Pulmonary artery endothelial cell (primary cell): Measurements from ENCODE around the gene ELFN1. TPM values are rescaled to one million over a fixed set of nuclear protein-coding genes. Genes with fewer than 3 reads are reported as not detected.

Experiments
- DNase-seq: peaks from one replicate; pipeline ENCODE4 v3.0.0-alpha.2; 2011; ENCODE audit warnings: low read depth, low spot score
- total RNA-seq: library from RNA; depleted of rRNA; stranded (reverse); fragments of >200 nt; gene quantifications from 2 replicates; pipeline ENCODE4 v1.2.3, GENCODE V29; 2014

The ELFN1 gene
- total RNA-seq, 1 donor from 2014 or later: 0.79 TPM

DNA sequence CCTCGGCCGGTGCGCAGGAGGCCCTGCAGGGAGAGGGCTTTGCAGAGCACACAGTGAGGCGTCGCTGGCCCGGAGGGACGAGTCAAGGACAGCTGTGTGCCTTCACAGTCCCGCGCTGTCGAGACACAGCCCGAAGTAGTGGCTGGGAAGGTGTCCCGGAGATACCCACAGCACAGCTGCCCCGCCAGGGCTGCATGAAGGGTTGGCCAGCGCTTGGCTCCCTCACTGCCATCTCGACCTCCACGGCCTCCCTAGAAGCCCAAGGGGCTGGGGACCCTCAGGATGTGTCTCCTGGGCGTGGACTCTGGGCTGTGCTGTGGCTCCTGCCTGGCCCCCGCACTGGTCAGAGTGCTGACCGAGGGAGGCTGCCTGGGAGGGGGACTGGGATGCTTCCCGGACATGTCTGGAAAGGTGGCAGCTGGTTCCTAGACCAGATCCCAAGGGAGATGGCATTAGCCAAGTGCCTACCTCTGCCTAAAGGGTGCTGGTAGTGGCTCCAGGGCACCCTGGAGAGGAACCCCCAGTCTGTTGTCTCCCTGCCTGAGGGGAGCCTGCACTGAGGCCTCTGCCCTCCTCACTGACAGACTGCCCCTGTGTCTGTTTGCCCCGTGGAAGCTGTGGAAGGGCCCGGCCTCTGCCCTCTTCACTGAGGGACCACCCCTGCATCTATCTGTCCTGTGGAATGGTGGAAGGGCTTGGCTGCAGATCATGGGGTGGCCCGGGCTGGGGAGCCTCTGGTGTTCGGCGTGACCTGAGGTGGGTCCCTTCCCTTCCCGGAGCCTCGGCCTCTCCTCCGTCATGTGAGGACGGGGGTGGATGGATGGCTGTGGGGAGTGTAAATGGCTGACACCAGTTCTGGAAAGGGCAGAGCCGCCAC lies 5.8 kb downstream of the ELFN1 start:
- DNase-seq: no peak

DNA sequence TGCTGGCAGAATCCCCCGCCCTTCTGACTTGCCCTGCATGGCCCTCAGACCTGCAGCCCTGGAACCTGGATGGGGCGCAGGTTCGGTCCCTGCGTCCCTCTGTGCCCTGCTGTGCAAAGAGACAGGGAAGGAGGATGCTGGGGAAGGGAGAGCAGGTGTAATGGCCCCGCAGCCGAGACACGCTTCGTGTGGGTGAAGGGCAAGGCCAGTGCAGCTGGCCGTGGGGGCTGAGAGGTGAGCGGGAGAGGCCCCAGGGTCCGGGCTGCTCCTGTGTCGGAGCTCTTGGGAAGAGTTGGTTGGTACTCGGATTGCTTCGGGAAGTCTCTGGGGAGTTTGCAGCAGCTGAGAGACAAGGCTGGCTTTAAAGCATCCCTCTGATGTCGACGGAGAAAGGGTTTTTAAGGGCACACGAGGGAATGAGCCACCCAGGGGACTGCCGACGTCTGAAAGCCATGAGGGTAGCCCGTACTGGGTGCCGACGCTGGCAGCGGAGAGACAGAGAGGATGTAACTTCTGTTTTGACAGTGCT lies 6.5 kb downstream of the ELFN1 start:
- DNase-seq: no peak

GRCh38 chr7:1677206-1678080 lies 7.4 kb downstream of the ELFN1 start:
- no peak for DNase-seq

DNA sequence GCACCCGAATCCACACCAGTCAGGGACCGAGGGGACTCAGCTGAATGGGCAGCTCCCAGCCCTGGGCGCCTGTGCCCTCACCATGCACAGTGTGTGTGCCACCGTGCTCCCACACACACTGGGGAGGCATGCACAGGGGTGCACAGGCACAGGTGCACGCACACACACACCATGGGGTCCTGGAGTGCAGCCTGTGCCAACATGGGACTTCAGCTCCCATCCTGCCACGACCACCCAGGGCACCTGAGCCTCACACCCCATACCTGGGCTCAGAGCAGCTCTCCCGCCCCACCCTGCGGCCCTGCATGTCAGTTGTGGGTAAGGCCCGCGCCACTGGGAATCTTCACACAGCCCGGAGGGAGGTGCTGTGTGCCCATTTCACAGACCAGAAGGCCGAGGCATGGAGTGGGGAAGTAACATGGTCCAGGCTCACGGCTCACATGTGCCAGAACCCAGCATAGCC lies 8.0 kb downstream of the ELFN1 start:
- DNase-seq: no peak

DNA sequence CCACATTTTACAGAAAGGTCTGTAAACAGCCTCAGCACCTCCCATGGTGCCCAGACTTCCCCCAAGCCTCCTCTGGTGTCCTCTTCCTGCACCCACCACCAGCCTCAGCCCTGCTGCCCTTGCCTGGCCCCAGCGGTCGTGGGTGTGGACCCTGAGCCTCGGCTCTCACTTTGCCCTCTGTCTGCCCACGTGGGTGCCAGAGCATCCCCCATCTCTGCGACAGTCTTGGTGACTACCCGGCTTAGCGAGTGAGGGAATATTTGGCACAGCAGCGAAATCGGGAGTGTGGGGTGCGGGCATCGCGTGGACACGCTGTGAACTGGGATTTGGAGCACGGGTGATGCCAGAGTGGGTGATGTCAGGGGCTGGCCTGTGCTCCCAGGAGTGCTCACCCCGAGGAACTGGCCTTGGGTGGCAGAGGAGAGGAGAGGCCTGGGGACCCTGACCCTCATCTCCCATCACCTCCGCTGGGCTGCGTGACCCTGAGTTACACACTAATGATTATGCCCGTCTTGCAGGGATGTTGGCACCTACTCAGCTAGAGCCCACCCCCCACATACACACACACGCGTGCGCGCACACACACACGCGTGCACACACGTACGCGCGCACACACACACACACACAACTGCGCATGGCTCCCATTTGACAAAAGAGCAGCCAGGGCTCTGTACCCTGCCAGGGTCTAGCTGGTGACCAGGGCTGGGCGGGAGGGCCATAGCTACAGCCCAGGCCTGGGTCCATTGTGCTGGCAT lies 8.7 kb downstream of the ELFN1 start:
- DNase-seq: no peak

GRCh38 chr7:1679326-1679965 lies 9.4 kb downstream of the ELFN1 start:
- DNase-seq: no peak

- DNase-seq: no peak
These were observed 10.1 kb downstream of the ELFN1 start for GRCh38 chr7:1679966-1680730.

GRCh38 chr7:1681581-1681980 lies 11.5 kb downstream of the ELFN1 start:
- no peak for DNase-seq

DNA sequence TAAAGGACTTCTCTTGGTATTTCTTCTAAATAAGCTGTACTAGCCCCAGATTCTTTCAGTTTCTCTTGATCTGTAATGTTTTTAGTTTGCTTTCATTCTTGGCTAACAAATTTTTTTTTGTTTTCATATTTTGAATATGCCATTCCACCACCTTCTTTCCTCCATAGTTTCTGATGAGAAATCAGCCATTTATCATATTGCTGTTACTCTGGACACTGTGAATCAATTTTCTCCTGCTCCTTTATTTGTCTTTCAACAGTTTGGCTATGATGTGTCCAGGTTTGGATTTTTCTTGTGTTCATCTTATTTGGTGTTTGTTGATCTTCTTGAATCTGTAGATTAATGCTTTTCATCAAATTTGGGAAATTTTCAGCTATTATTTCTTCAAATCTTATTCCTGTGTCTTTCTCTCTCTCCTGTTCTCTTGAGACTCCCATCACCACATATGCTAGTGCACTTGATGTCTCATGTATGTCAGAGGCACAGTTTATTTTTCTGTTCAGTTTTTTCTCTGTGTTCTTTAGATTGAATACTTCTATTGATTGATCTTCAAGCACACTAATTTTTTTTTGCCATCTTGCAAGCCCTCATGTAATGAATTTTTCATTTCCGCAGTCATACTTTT lies 15.0 kb downstream of the ELFN1 start:
- DNase-seq: no peak

GRCh38 chr7:1688542-1688941 lies 18.5 kb downstream of the ELFN1 start:
- DNase-seq: no peak

DNA sequence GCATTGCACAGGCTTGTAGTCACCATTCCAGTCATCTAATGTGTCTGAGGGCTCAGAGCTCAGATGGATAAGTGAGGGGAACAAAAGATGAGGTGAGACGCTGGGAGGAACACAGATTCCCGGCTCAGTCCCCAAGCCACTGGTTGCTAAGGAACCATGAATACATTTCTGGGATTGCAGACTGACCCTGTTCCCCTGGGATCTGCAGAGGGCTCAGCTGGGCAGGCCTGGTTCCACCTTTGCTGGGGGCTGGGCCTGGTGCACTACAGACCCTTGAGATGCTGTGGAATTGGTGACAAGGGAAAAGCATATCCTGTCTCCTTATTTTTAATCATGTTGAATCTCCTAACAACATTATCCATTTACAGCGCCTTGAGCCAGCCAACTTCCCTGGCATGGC lies 19.2 kb downstream of the ELFN1 start:
- no peak for DNase-seq

DNA sequence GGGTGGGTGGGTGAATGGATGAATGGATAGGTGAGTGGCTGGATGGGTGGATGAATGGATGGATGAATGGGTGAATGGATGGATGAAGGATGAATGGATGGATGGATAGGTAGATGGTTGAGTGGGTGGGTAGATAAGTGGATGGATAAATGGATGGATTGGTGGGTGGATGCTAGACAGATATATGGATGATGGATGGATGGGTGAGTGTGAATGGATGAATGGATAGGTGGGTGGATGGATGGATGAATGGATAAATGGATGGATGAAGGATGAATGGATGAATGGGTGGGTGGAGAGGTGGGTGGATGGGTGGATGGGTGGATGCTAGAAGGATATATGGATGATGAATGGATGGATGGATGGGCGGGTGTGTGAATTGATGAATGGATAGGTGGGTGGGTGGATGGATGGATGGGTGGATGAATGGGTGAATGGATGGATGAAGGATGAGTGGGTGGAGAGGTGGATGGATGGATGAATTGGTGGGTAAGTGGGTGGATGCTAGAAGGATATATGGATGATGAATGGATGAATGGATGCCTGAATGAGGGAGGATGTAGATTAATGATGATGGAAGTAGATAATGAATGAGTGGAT lies 20.4 kb downstream of the ELFN1 start:
- DNase-seq: no peak

DNA sequence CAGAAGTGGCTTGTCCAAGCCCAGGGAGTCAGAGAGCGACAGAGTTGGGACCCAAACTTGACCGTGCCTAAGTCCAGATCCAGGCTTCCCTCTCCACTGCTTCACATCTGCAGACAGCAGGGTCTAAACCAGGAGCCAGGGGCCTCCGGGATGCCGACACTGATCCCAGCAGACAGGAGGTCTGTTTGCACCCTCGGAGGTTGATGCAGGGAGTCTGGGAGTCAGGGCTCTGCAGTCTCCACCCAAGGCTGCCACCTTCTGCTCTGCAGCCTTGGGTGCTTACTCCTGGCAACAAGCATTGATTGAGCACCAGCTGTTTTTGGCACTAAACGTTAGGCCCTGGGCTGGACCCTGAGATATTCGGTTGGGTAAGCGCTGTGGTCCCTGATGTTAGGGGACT lies 21.0 kb downstream of the ELFN1 start:
- no peak for DNase-seq

- DNase-seq: no peak
These were observed 21.8 kb downstream of the ELFN1 start for GRCh38 chr7:1691601-1692514.

GRCh38 chr7:1692515-1693418 lies 22.7 kb downstream of the ELFN1 start:
- no peak for DNase-seq

GRCh38 chr7:1693419-1693990 lies 23.4 kb downstream of the ELFN1 start:
- no peak for DNase-seq
